ENCODE measurements around the gene APBB2.

- TF ChIP-seq CTCF (IDR thresholded peaks at IDR 0.05) (no peak), POLR2A (IDR thresholded peaks at IDR 0.05; ENCODE audit: low read depth) (no peak), POLR2AphosphoS5 (IDR thresholded peaks at IDR 0.05) (no peak), EP300 (IDR thresholded peaks at IDR 0.05) (no peak)
Measured at GRCh38 chr4:41069838-41070237, 144.5 kb downstream of the APBB2 start.

All from esophagus muscularis mucosa (tissue), 4 donors.